ENCODE results near the gene RGS3. TPM values are rescaled to one million over a fixed set of nuclear protein-coding genes. Genes with fewer than 3 reads are reported as not detected.

RGS3 gene
- total RNA-seq = 100 to 1,000 TPM in 1 of 4 donors, 10 to 100 TPM in 3; 43.9 to 122 (median 72.7) TPM

GRCh38 chr9:113463418-113464285 is at the start of gene RGS3:
RGS3 (plus strand) TSS chr9:113463727; CDS start chr9:113463803, 76 bp downstream.
- TF ChIP-seq POLR2A (IDR thresholded peaks at IDR 0.05) (peak; percentile 58 to 63), POLR2AphosphoS5 (IDR thresholded peaks at IDR 0.05) (peak; percentile 66), CTCF (IDR thresholded peaks at IDR 0.05) (peak in 1 of 4 experiments; percentile 53), EP300 (IDR thresholded peaks at IDR 0.05) (no peak)
- H3K4me3 ChIP-seq = peak within 1 kb of the TSS; percentile 64 to 65
- peaks cover 0 to 36% (median 5%) of the 10 kb centered on the region in 3 donors for H3K4me1 ChIP-seq
- peak within 1 kb of the TSS; percentile 31 to 88 (median 86) for H3K27ac ChIP-seq
- no peaks in the 10 kb centered on the region for H3K36me3 ChIP-seq
- WGBS, 2 donors (ENCODE audit: low coverage in 1 of 2) = 33% methylated on average over 1 of the region's 55 CpGs; no CpG with 5 or more reads in 1 of the 2 donors
- no peaks in the 10 kb centered on the region for H3K27me3 ChIP-seq
- peak; percentile 90 for ATAC-seq
- H3K9me3 ChIP-seq = no peaks in the 10 kb centered on the region

GRCh38 chr9:113416149-113416721 is 47.3 kb upstream of the RGS3 start:
- Histone ChIP-seq H3K36me3 (no peaks in the 10 kb centered on the region), H3K4me1 (peaks cover 0 to 6% (median 0%) of the 10 kb centered on the region in 3 donors), H3K27ac (no peak overlapping the region), H3K9me3 (no peaks in the 10 kb centered on the region), H3K4me3 (no peak overlapping the region), H3K27me3 (no peaks in the 10 kb centered on the region)
- no peak for ATAC-seq
- TF ChIP-seq CTCF (IDR thresholded peaks at IDR 0.05) (no peak), EP300 (IDR thresholded peaks at IDR 0.05) (no peak), POLR2A (IDR thresholded peaks at IDR 0.05) (no peak), POLR2AphosphoS5 (IDR thresholded peaks at IDR 0.05) (no peak)
- WGBS, 2 donors (ENCODE audit: low coverage in 1 of 2) = 49 to 54% methylated on average over 3 of the region's 3 CpGs

GRCh38 chr9:113417370-113417769 is 46.2 kb upstream of the RGS3 start:
- ATAC-seq = no peak
- Histone ChIP-seq H3K9me3 (no peaks in the 10 kb centered on the region), H3K36me3 (no peaks in the 10 kb centered on the region), H3K4me1 (no peaks in the 10 kb centered on the region), H3K27ac (no peak overlapping the region), H3K27me3 (no peaks in the 10 kb centered on the region), H3K4me3 (no peak overlapping the region)
- TF ChIP-seq POLR2A (IDR thresholded peaks at IDR 0.05) = no peak
- TF ChIP-seq CTCF (IDR thresholded peaks at IDR 0.05) = no peak
- TF ChIP-seq POLR2AphosphoS5 (IDR thresholded peaks at IDR 0.05) = no peak
- TF ChIP-seq EP300 (IDR thresholded peaks at IDR 0.05) = no peak
- 74 to 94% methylated on average over 2 to 3 of the region's 4 CpGs for WGBS, 2 donors (ENCODE audit: low coverage in 1 of 2)

GRCh38 chr9:113421726-113422125 is 41.8 kb upstream of the RGS3 start:
- Histone ChIP-seq H3K4me1 (no peaks in the 10 kb centered on the region), H3K27me3 (no peaks in the 10 kb centered on the region), H3K9me3 (no peaks in the 10 kb centered on the region), H3K36me3 (no peaks in the 10 kb centered on the region), H3K4me3 (no peak overlapping the region), H3K27ac (no peak overlapping the region)
- 50 to 87% methylated on average over 3 of the region's 3 CpGs for WGBS, 2 donors (ENCODE audit: low coverage in 1 of 2)
- no peak for ATAC-seq
- TF ChIP-seq EP300 (IDR thresholded peaks at IDR 0.05) (no peak), CTCF (IDR thresholded peaks at IDR 0.05) (no peak), POLR2AphosphoS5 (IDR thresholded peaks at IDR 0.05) (no peak), POLR2A (IDR thresholded peaks at IDR 0.05) (no peak)

Data from gastroesophageal sphincter (tissue), 4 donors.